Thyroid gland (tissue), 4 donors: ENCODE results near the gene DAGLB.

ENCODE experiments used
- CTCF ChIP-seq, 6 experiments: fragments of 200-600 bp in 3 of 6; fragments of 450-650 bp in 3 of 6; sonication (generic) in 3 of 6; IDR thresholded peaks; one replicate each; pipeline ENCODE4 v1.5.1; 2016 to 2019; ENCODE audit warnings: antibody characterized with exemption in 6 of 6, mild to moderate bottlenecking in 2 of 6, inconsistent platforms in 1 of 6, moderate library complexity in 1 of 6
- POLR2A ChIP-seq, 2 donors: fragments of 450-650 bp; IDR thresholded peaks; one replicate each; pipeline ENCODE4 v1.6.1; 2017; ENCODE audit warnings: antibody characterized with exemption in 2 of 2, mild to moderate bottlenecking in 2 of 2, moderate library complexity in 1 of 2

- TF ChIP-seq CTCF (IDR thresholded peaks at IDR 0.05) = no peak
- TF ChIP-seq POLR2A (IDR thresholded peaks at IDR 0.05) = no peak
Measured at GRCh38 chr7:6478186-6478585, 30.4 kb upstream of the DAGLB start.
